Panc1 (cell line): ENCODE measurements around the gene LUC7L2. TPM values are rescaled to one million over a fixed set of nuclear protein-coding genes. Genes with fewer than 3 reads are reported as not detected.
"Not testable (repeated sequence)": the region's sequence is repeated elsewhere in the genome, so short reads cannot be mapped to it uniquely, and the experiment has no call there.

Experiments
- ATAC-seq: fragments of 200-7000 bp; cut with Tn5 transposase; 2 replicates; pipeline ENCODE4 v1.9.1; 2020; ENCODE audit warnings: mild to moderate bottlenecking, moderate library complexity
- BruUV-seq: library from RNA; stranded (reverse); fragments of 400-500 nt; replicated peaks from 2 replicates; lab custom pipeline; 2021; lab: Mats Ljungman, UMichigan
- CTCF ChIA-PET: fragments of 300-600 bp; sonication (Branson Sonifier 250); formaldehyde crosslinking; loops from one replicate; lab custom pipeline; 2022; ENCODE audit warnings: antibody characterized with exemption; lab: Charles Lee
- POLR2A ChIA-PET: fragments of 300-600 bp; sonication (Branson Sonifier 250); formaldehyde crosslinking; loops from one replicate; lab custom pipeline; 2022; ENCODE audit warnings: antibody characterized with exemption; lab: Charles Lee
- DNase-seq: peaks from one replicate; pipeline ENCODE4 v3.0.0-alpha.2; 2010; ENCODE audit warnings: low read depth, low spot score
- H3K27ac ChIP-seq: 2 replicates; pipeline ENCODE4 v1.5.1; 2011; ENCODE audit warnings: mild to moderate bottlenecking, low read length, inconsistent platforms
- H3K27me3 ChIP-seq: fragments of 200-500 bp; sonication (Bioruptor generic); 2 replicates; pipeline ENCODE4 v1.6.0; 2014; ENCODE audit warnings: low read length, inconsistent platforms; ENCODE audit not compliant: control insufficient read depth, insufficient read depth
- H3K36me3 ChIP-seq: fragments of 200-500 bp; sonication (Bioruptor generic); 2 replicates; pipeline ENCODE4 v1.5.1; 2014; ENCODE audit warnings: inconsistent platforms, mild to moderate bottlenecking, low read length, moderate library complexity; ENCODE audit not compliant: control insufficient read depth, insufficient read depth
- H3K4me1 ChIP-seq: 2 replicates; pipeline ENCODE4 v1.5.1; 2011; ENCODE audit warnings: inconsistent platforms, mild to moderate bottlenecking, low read length, moderate library complexity; ENCODE audit not compliant: control insufficient read depth, insufficient read depth
- H3K4me3 ChIP-seq, 2 experiments: 2 replicates each; pipeline ENCODE4 v1.5.1; 2011 to 2012; ENCODE audit warnings: low read depth in 2 of 2, low read length in 2 of 2, mild to moderate bottlenecking in 2 of 2, inconsistent platforms in 1 of 2, moderate library complexity in 1 of 2
- H3K9me3 ChIP-seq: fragments of 200-500 bp; sonication (Bioruptor generic); 2 replicates; pipeline ENCODE4 v1.5.1; 2014; ENCODE audit warnings: low read depth, mild to moderate bottlenecking, inconsistent platforms, low read length, moderate library complexity; ENCODE audit not compliant: control insufficient read depth, insufficient read depth
- CTCF ChIP-seq: fragments of 450-650 bp; IDR thresholded peaks from 2 replicates; pipeline ENCODE4 v1.5.1; 2017; ENCODE audit warnings: mild to moderate bottlenecking
- POLR2AphosphoS5 ChIP-seq: IDR thresholded peaks from 2 replicates; pipeline ENCODE4 v1.6.1; 2012; ENCODE audit warnings: mild to moderate bottlenecking, low read depth, low read length, moderate library complexity
- REST ChIP-seq, 2 experiments: IDR thresholded peaks; 2 replicates each; pipeline ENCODE4 v1.6.1; 2011 to 2012; ENCODE audit warnings: low read depth in 2 of 2, control low read depth in 1 of 2, low read length in 1 of 2, mild to moderate bottlenecking in 1 of 2, moderate library complexity in 1 of 2; ENCODE audit not compliant: insufficient read depth in 1 of 2
- SIN3A ChIP-seq: IDR thresholded peaks from 2 replicates; pipeline ENCODE4 v1.6.1; 2012; ENCODE audit warnings: low read depth, mild to moderate bottlenecking, low read length, moderate library complexity, borderline replicate concordance; ENCODE audit not compliant: insufficient read depth
- TCF7L2 ChIP-seq: IDR thresholded peaks from 2 replicates; pipeline ENCODE4 v1.6.1; 2011; ENCODE audit warnings: mild to moderate bottlenecking, low read depth, low read length, inconsistent platforms
- in situ Hi-C: cut with HindIII; loops from 2 replicates; pipeline ENCODE4 v1.10.0; 2016; ENCODE audit warnings: low sequenced_read_pairs, low pct_unique_long_range_greater_than_20kb
- intact Hi-C: fragments of 100-400 bp; cut with micrococcal nuclease; formaldehyde crosslinking; loops from one replicate; pipeline ENCODE4 v1.10.0; 2022; ENCODE audit not compliant: unreplicated experiment
- total RNA-seq: library from RNA; stranded (reverse); gene quantifications from one replicate; pipeline ENCODE4 v1.2.1, GENCODE V29; 2021; ENCODE audit not compliant: unreplicated experiment

LUC7L2 gene
- total RNA-seq, 1 experiment from 2014 or later = 110 TPM

GRCh38 chr7:139332697-139333359 lies 26.9 kb upstream of the LUC7L2 start:
- H3K9me3 ChIP-seq = no peaks in the 10 kb centered on the region
- ATAC-seq (peak; percentile 49; the same call in 1 of the 2 replicates), DNase-seq (no peak)
- H3K27ac ChIP-seq = no peak overlapping the region
- ChIA-PET CTCF (no interaction called here), POLR2A (no interaction called here)
- H3K4me3 ChIP-seq = no peak overlapping the region
- in situ Hi-C loops (no loop called here), intact Hi-C loops (no loop called here)
- no TSS peak for BruUV-seq
- H3K4me1 ChIP-seq = no peaks in the 10 kb centered on the region
- H3K27me3 ChIP-seq = no peaks in the 10 kb centered on the region
- H3K36me3 ChIP-seq = no peaks in the 10 kb centered on the region
- TF ChIP-seq REST (IDR thresholded peaks at IDR 0.05; ENCODE audit: insufficient read depth in 1 of 2, low read depth in 2 of 2, low read length in 1 of 2) = no peak
- TF ChIP-seq TCF7L2 = no peak
- no peak for TF ChIP-seq POLR2AphosphoS5
- no peak for TF ChIP-seq CTCF
- no peak for TF ChIP-seq SIN3A

GRCh38 chr7:139333443-139333842 lies 26.3 kb upstream of the LUC7L2 start:
- in situ Hi-C loops, H3K27me3 ChIP-seq, H3K4me3 ChIP-seq, H3K9me3 ChIP-seq, DNase-seq, intact Hi-C loops, BruUV-seq, ATAC-seq, POLR2A ChIA-PET, H3K36me3 ChIP-seq, H3K27ac ChIP-seq, H3K4me1 ChIP-seq, CTCF ChIA-PET: not testable (repeated sequence)

- ChIA-PET CTCF (interaction anchor here (0.7 kb wide), 1 partner anchor 50 kb away, joined by 3 read pairs; no protein-coding TSS in a partner anchor), POLR2A (no interaction called here)
- ATAC-seq = no peak
- intact Hi-C loops (no loop called here), in situ Hi-C loops (no loop called here)
- no peak for DNase-seq
- no peak for TF ChIP-seq SIN3A
- TF ChIP-seq TCF7L2 = no peak
- no peak for TF ChIP-seq REST (IDR thresholded peaks at IDR 0.05; ENCODE audit: insufficient read depth in 1 of 2, low read depth in 2 of 2, low read length in 1 of 2)
- TF ChIP-seq CTCF = no peak
- TF ChIP-seq POLR2AphosphoS5 = no peak
- H3K4me3 ChIP-seq = no peak overlapping the region
- no peaks in the 10 kb centered on the region for H3K36me3 ChIP-seq
- no TSS peak for BruUV-seq
- no peak overlapping the region for H3K27ac ChIP-seq
- H3K9me3 ChIP-seq = peaks cover 4% of the 10 kb centered on the region; the same call in 1 of the 2 replicates
- no peaks in the 10 kb centered on the region for H3K27me3 ChIP-seq
- H3K4me1 ChIP-seq = no peaks in the 10 kb centered on the region
These were observed 25.1 kb upstream of the LUC7L2 start for GRCh38 chr7:139334399-139335150.
